Effector CD8-positive, alpha-beta T cell (primary cell): ENCODE results near the gene GBE1.
"Not testable (repeated sequence)": the region's sequence is repeated elsewhere in the genome, so short reads cannot be mapped to it uniquely, and the experiment has no call there.

ENCODE experiments used
- DNase-seq: peaks from one replicate; lab custom pipeline; 2025; lab: John Stamatoyannopoulos, UW

The GBE1 gene

GRCh38 chr3:81753416-81754027 is 7.9 kb downstream of the GBE1 start:
- no peak for DNase-seq

GRCh38 chr3:81752604-81753003 is 8.8 kb downstream of the GBE1 start:
- no peak for DNase-seq

GRCh38 chr3:81749265-81749664 is 12.2 kb downstream of the GBE1 start:
- DNase-seq: no peak

GRCh38 chr3:81747280-81747679 is 14.2 kb downstream of the GBE1 start:
- not testable (repeated sequence) for DNase-seq

- no peak for DNase-seq
These were observed 17.1 kb downstream of the GBE1 start for GRCh38 chr3:81744366-81744765.

GRCh38 chr3:81743096-81744025 is 18.1 kb downstream of the GBE1 start:
- no peak for DNase-seq

GRCh38 chr3:81742581-81742980 is 18.9 kb downstream of the GBE1 start:
- no peak for DNase-seq

GRCh38 chr3:81741216-81741615 is 20.2 kb downstream of the GBE1 start:
- DNase-seq: no peak

GRCh38 chr3:81740731-81741130 is 20.7 kb downstream of the GBE1 start:
- no peak for DNase-seq

GRCh38 chr3:81735334-81735733 is 26.1 kb downstream of the GBE1 start:
- DNase-seq: no peak

- no peak for DNase-seq
These were observed 26.7 kb downstream of the GBE1 start for GRCh38 chr3:81734742-81735141.

GRCh38 chr3:81732642-81733041 is 28.8 kb downstream of the GBE1 start:
- DNase-seq: no peak

GRCh38 chr3:81728766-81729544 is 32.5 kb downstream of the GBE1 start:
- no peak for DNase-seq

GRCh38 chr3:81726735-81727134 is 34.7 kb downstream of the GBE1 start:
- DNase-seq: no peak

- DNase-seq: no peak
These were observed 35.3 kb downstream of the GBE1 start for GRCh38 chr3:81726132-81726531.

GRCh38 chr3:81723732-81724313 is 37.6 kb downstream of the GBE1 start:
- DNase-seq: no peak

GRCh38 chr3:81718311-81718710 is 43.1 kb downstream of the GBE1 start:
- no peak for DNase-seq

- no peak for DNase-seq
These were observed 44.5 kb downstream of the GBE1 start for GRCh38 chr3:81716870-81717509.

- DNase-seq: no peak
These were observed 48.4 kb downstream of the GBE1 start for GRCh38 chr3:81713031-81713430.

GRCh38 chr3:81709606-81710005 is 51.8 kb downstream of the GBE1 start:
- DNase-seq: no peak

GRCh38 chr3:81707996-81708395 is 53.4 kb downstream of the GBE1 start:
- DNase-seq: no peak

GRCh38 chr3:81702126-81702525 is 59.3 kb downstream of the GBE1 start:
- DNase-seq: no peak
